SJCRH30 (cell line): ENCODE measurements around the gene CD86. TPM values are rescaled to one million over a fixed set of nuclear protein-coding genes. Genes with fewer than 3 reads are reported as not detected.
A peak's percentile ranks its signal among the peaks of the same experiment; 100 is the strongest.

Source experiments
- DNase-seq, 2 experiments: peaks; one replicate each; pipeline ENCODE4 v3.0.0-alpha.2; 2015 to 2020
- H3K27ac ChIP-seq: fragments of 250-450 bp; sonication (Bioruptor Pico); 2 replicates; pipeline ENCODE4 v1.5.1; 2020; ENCODE audit warnings: mild to moderate bottlenecking, moderate library complexity
- H3K27me3 ChIP-seq: fragments of 250-450 bp; sonication (Bioruptor Pico); 2 replicates; pipeline ENCODE4 v1.5.1; 2020; ENCODE audit warnings: mild to moderate bottlenecking, moderate library complexity
- H3K36me3 ChIP-seq: fragments of 250-450 bp; sonication (Bioruptor Pico); 2 replicates; pipeline ENCODE4 v1.5.1; 2020; ENCODE audit warnings: mild to moderate bottlenecking, moderate library complexity
- H3K4me1 ChIP-seq: fragments of 250-450 bp; sonication (Bioruptor Pico); 2 replicates; pipeline ENCODE4 v1.5.1; 2020; ENCODE audit warnings: mild to moderate bottlenecking, moderate library complexity
- H3K4me3 ChIP-seq: fragments of 250-450 bp; sonication (Bioruptor Pico); 2 replicates; pipeline ENCODE4 v1.5.1; 2020; ENCODE audit warnings: mild to moderate bottlenecking, moderate library complexity
- H3K9me3 ChIP-seq: fragments of 250-450 bp; sonication (Bioruptor Pico); replicated peaks from 2 replicates; pipeline ENCODE4 v1.5.1; 2020; ENCODE audit warnings: mild to moderate bottlenecking, moderate library complexity
- total RNA-seq: library from RNA; depleted of rRNA; stranded (reverse); fragments of >200 nt; shearing (Covaris generic); gene quantifications from 2 replicates; pipeline ENCODE4 v1.2.3, GENCODE V29; 2014

Gene CD86
- total RNA-seq, 1 experiment from 2014 or later, result not detected

- no peaks in the 10 kb centered on the region for H3K9me3 ChIP-seq
- H3K27ac ChIP-seq, result no peak overlapping the region
- 0 out of 2 replicates have a peak, but pooled peaks cover 2% of the 10 kb centered on the region for H3K27me3 ChIP-seq
- H3K36me3 ChIP-seq, result no peaks in the 10 kb centered on the region
- H3K4me1 ChIP-seq, result no peaks in the 10 kb centered on the region
- no peak overlapping the region for H3K4me3 ChIP-seq
- no peak for DNase-seq
Measured at GRCh38 chr3:122094693-122095092, 39.5 kb downstream of the CD86 start.

- no peak for DNase-seq
- Histone ChIP-seq H3K27me3 (0 out of 2 replicates have a peak, but pooled peaks cover 2% of the 10 kb centered on the region), H3K9me3 (no peaks in the 10 kb centered on the region), H3K36me3 (no peaks in the 10 kb centered on the region), H3K27ac (no peak overlapping the region), H3K4me3 (no peak overlapping the region), H3K4me1 (no peaks in the 10 kb centered on the region)
Measured at GRCh38 chr3:122097141-122097540, 42.0 kb downstream of the CD86 start.

GRCh38 chr3:122098611-122099010, 43.4 kb downstream of the CD86 start:
- Histone ChIP-seq H3K36me3 (no peaks in the 10 kb centered on the region), H3K27ac (no peak overlapping the region), H3K4me3 (no peak overlapping the region), H3K4me1 (no peaks in the 10 kb centered on the region), H3K27me3 (0 out of 2 replicates have a peak, but pooled peaks cover 2% of the 10 kb centered on the region), H3K9me3 (no peaks in the 10 kb centered on the region)
- no peak for DNase-seq

DNA sequence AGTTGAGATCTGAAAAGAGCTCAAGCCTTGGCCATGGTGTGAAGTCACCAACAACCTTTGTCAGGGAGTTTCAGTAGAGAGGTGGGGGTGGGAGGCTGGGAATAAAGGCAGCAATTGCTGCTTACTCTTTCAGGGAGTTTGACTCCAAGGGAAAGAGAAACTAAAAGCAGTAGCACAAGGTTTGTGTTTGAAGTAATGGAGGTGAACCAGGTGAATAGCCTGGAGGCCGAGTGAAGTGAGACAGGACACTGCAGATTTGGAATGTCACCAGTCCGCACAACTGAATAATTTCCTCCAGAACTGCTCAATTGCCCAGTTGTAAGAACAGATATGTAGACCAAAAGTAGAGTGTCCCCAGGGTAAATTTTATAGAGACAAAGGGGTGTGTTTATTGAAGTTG, 44.1 kb downstream of the CD86 start:
- Histone ChIP-seq H3K27ac (no peak overlapping the region), H3K36me3 (no peaks in the 10 kb centered on the region), H3K9me3 (no peaks in the 10 kb centered on the region), H3K4me3 (no peak overlapping the region), H3K27me3 (0 out of 2 replicates have a peak, but pooled peaks cover 2% of the 10 kb centered on the region), H3K4me1 (no peaks in the 10 kb centered on the region)
- no peak for DNase-seq

DNA sequence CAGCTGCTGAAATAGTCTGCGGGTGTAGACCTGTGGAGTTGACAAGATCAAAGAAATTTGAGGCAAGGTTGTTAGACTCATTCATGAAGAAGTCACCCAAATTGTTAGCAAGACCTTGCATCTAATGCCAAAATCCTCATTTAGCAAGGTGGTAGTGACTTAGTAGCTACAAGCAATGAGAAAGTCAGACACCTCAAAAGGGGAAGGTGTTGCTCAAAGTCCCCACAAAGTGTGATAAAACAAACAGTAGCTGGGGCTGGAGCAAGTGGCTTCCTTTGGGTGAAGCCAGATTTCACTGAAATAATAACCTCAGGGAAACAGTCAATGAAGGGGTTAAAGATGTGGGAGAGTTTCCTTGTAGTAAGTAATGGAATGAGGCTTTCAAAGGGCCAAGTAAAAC, 44.9 kb downstream of the CD86 start:
- Histone ChIP-seq H3K36me3 (no peaks in the 10 kb centered on the region), H3K4me3 (no peak overlapping the region), H3K27me3 (0 out of 2 replicates have a peak, but pooled peaks cover 2% of the 10 kb centered on the region), H3K4me1 (no peaks in the 10 kb centered on the region), H3K27ac (no peak overlapping the region), H3K9me3 (no peaks in the 10 kb centered on the region)
- no peak for DNase-seq

DNA sequence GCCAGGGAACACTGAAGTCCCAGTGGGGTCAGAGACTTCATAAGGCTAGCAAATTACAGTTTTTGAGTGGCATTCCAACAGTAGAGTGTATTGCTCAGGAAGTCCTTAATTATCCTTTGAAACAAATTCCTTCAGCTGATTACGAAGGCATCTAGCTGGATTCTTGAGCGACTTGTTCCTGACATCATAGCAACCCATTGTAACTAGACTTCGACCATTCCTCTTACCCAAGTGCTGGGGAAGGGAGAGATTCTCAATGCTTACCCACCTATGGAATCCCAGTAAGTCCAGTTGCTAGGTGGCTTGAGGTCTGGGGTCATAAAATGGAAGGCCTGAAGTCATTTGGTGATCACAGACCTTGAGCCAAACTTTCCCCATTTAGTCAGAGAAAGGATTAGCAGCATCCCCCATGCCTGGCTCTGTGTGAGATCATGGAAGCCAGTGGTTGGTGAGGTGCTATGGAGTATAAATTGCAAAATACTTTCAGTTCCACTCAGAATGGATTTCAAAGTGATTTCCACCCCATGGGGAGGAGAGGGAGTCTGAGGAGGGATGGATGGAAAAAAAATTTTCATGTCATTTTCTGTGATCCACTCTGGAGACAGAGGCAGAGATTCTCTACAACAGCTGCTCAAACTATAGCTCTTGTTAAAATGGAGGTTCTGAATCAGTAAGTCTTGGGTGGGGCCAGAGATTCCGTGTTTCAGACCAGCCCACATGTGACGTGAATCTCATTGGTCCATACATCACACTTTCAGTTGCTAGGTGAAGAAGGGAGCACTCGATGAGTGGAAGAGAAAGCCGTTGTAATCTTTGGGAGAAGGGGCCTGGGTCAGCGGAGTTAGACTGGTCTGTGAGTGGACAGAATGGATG, 45.7 kb downstream of the CD86 start:
- Histone ChIP-seq H3K4me1 (no peaks in the 10 kb centered on the region), H3K9me3 (no peaks in the 10 kb centered on the region), H3K27ac (no peak overlapping the region), H3K27me3 (0 out of 2 replicates have a peak, but pooled peaks cover 2% of the 10 kb centered on the region), H3K4me3 (no peak overlapping the region), H3K36me3 (no peaks in the 10 kb centered on the region)
- DNase-seq, result peak in 1 of 2 experiments; percentile 15

DNA sequence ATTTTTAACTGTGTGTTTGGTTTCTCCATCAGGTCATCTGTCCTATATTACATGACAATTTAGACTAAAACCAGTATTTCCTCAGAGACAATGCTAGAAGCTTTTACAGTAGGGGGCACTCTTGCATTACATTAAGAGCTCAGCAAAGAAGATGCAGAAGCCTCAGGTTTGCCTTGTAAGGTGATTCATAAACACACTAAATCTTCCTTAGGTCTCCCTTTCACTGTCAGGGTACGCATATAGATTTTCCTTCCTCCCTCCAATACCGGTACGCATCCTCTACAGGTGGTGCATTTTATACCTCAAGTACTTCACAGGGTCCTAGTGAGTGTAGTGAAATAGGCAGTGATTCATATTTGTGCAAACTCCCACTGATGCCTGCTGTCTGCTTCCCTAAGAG, 46.5 kb downstream of the CD86 start:
- Histone ChIP-seq H3K4me3 (no peak overlapping the region), H3K27ac (no peak overlapping the region), H3K9me3 (no peaks in the 10 kb centered on the region), H3K27me3 (0 out of 2 replicates have a peak, but pooled peaks cover 2% of the 10 kb centered on the region), H3K36me3 (no peaks in the 10 kb centered on the region), H3K4me1 (no peaks in the 10 kb centered on the region)
- DNase-seq, result peak in 1 of 2 experiments; percentile 67

- DNase-seq, result no peak
- H3K4me1 ChIP-seq, result no peaks in the 10 kb centered on the region
- H3K9me3 ChIP-seq, result no peaks in the 10 kb centered on the region
- H3K4me3 ChIP-seq, result no peak overlapping the region
- no peaks in the 10 kb centered on the region for H3K36me3 ChIP-seq
- no peaks in the 10 kb centered on the region for H3K27me3 ChIP-seq
- H3K27ac ChIP-seq, result no peak overlapping the region
Measured at GRCh38 chr3:122102191-122102935, 47.2 kb downstream of the CD86 start.

DNA sequence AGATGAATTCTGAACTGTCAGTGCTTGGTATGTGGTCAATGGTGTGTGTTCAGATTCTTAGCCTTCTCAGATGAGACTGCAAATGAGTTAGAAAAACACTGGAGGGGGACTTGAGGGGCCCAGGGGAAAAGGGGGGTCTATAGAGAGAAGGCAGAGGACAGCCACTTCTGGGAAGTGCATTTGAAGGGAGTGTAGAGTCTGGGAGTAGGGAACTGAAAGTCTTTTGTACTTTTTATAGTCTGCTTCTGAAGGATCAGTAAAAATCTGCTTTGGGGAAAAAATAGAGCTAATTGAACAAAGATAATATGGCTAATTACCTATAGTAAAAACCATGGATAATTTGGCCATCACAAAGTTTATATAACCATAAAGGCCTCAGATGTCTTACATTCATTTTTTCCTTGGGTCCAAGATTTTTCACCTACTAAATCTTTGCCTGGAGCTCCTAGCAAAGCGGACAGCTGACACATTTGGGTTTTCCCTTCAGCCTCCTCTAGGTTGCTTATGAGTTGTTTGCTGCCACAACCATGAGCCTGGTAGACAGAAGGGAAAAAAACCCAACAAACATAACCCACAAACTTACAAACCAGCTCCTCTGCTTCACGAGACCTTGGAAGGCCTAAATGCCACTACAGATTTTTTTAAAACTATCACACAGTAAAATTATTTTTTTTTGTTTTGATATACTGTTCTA, 48.8 kb downstream of the CD86 start:
- Histone ChIP-seq H3K36me3 (no peaks in the 10 kb centered on the region), H3K27ac (no peak overlapping the region), H3K4me1 (no peaks in the 10 kb centered on the region), H3K9me3 (no peaks in the 10 kb centered on the region), H3K27me3 (no peaks in the 10 kb centered on the region; the same call in 1 of the 2 replicates), H3K4me3 (no peak overlapping the region)
- no peak for DNase-seq

DNA sequence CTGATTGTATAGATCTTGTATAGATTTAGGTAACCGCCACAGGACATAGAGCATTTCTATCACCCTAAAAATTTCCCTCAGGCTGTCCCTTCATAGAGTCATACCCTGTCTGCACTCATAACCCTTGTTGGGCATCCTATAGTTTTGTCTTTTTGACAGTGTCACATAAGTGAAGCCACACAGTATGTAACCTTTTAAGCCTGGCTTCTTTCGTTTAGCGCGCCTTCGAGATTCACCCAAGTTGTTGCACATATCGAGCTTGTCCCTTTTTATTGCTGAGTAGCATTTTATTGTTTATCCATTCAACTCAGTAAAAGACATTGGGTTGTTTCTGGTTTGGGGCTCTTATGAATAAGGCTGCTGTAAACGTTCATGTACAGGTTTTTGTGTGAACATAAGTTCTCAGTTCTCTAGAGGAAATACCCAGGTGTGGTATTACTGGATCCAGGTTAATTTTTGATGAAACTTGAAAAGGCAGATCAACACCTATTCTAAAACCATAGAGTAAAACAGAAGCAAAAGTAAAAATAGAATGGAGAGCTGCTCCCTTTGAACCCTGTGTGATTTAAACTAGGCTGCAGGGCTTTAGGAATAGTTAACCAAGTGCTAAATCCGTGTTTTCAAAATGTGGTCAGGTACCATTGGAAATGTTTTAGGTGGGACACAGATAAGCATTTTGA, 49.5 kb downstream of the CD86 start:
- Histone ChIP-seq H3K9me3 (no peaks in the 10 kb centered on the region), H3K27me3 (no peaks in the 10 kb centered on the region; the same call in 1 of the 2 replicates), H3K27ac (no peak overlapping the region), H3K36me3 (no peaks in the 10 kb centered on the region), H3K4me1 (no peaks in the 10 kb centered on the region), H3K4me3 (no peak overlapping the region)
- no peak for DNase-seq

DNA sequence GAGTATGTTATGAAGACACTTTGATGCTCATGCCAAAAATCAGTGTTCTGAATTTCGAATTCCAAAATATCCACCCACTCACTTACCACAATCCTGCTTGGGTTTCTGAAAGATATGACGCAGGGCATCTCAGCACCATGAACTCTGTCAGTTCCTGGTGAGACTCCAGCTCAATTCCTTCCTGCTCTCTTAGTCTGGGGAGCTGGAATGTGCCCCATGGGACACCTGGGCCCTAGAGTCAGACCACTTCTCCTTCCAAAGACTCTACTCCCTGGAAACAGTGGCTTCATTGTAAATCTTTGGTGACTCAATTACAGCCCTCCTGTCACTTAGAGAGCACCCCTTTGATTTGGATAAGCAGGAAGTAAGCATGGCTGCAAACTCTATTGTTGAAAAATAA, 50.5 kb downstream of the CD86 start:
- Histone ChIP-seq H3K27ac (no peak overlapping the region), H3K36me3 (no peaks in the 10 kb centered on the region), H3K27me3 (no peaks in the 10 kb centered on the region; the same call in 1 of the 2 replicates), H3K4me3 (no peak overlapping the region), H3K9me3 (no peaks in the 10 kb centered on the region), H3K4me1 (no peaks in the 10 kb centered on the region)
- DNase-seq, result no peak

- H3K9me3 ChIP-seq, result no peaks in the 10 kb centered on the region
- H3K4me1 ChIP-seq, result no peaks in the 10 kb centered on the region
- no peak overlapping the region for H3K27ac ChIP-seq
- no peak overlapping the region for H3K4me3 ChIP-seq
- DNase-seq, result no peak
- no peaks in the 10 kb centered on the region for H3K36me3 ChIP-seq
- no peaks in the 10 kb centered on the region; the same call in 1 of the 2 replicates for H3K27me3 ChIP-seq
Measured at GRCh38 chr3:122107171-122107570, 52.0 kb downstream of the CD86 start.

DNA sequence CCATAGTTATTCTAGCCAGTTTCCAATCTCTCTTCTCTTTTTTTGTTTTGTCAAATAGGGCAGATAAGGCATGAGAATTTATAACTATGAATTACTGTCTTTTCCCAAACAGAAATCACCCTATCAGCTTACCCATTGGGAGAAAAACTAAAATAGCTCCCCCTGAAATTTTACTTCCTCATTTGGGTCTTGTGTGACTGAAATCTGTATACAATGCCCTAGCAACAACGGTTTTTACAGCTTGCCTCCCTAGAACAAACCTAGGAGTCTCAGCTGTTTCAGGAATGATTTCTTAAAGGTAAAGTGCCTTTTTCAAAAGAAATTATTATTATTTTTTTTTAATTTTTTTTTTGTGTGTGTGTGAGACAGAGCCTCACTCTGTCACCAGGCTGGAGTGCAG, 56.8 kb downstream of the CD86 start:
- no peak overlapping the region for H3K4me3 ChIP-seq
- H3K36me3 ChIP-seq, result no peaks in the 10 kb centered on the region
- H3K27me3 ChIP-seq, result no peaks in the 10 kb centered on the region; the same call in 1 of the 2 replicates
- DNase-seq, result no peak
- H3K27ac ChIP-seq, result no peak overlapping the region
- H3K4me1 ChIP-seq, result no peaks in the 10 kb centered on the region
- no peaks in the 10 kb centered on the region for H3K9me3 ChIP-seq

DNA sequence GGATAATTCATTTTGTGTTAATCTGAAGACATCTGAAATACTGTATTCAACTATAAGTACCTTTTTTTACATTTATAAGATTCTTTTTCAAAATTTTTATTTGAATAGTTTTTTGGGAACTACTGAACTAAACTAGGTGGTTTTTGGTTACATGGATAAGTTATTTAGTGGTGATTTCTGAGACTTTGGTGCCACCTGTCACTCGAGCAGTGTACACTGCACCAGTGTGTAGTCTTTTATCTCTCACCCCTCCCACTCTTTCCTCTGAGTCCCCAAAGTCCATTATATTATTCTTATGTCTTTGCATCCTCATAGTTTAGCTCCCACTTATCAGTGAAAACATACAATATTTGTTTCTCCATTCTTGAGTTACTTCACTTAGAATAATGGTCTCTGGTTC, 57.6 kb downstream of the CD86 start:
- Histone ChIP-seq H3K36me3 (no peaks in the 10 kb centered on the region), H3K4me3 (no peak overlapping the region), H3K9me3 (no peaks in the 10 kb centered on the region), H3K27me3 (no peaks in the 10 kb centered on the region; the same call in 1 of the 2 replicates), H3K27ac (no peak overlapping the region), H3K4me1 (no peaks in the 10 kb centered on the region)
- DNase-seq, result no peak
